A673 (cell line): ENCODE data around the gene TGFBR1. TPM values are rescaled to one million over a fixed set of nuclear protein-coding genes. Genes with fewer than 3 reads are reported as not detected.

Experiments
- BruUV-seq: library from RNA; stranded (reverse); fragments of 400-500 nt; replicated peaks from 2 replicates; lab custom pipeline; 2021; lab: Mats Ljungman, UMichigan
- CTCF ChIA-PET: fragments of 300-600 bp; sonication (Branson Sonifier 250); formaldehyde crosslinking; loops from one replicate; lab custom pipeline; 2022; ENCODE audit warnings: antibody characterized with exemption; lab: Charles Lee
- POLR2A ChIA-PET: fragments of 300-600 bp; sonication (Branson Sonifier 250); formaldehyde crosslinking; loops from one replicate; lab custom pipeline; 2022; ENCODE audit warnings: antibody characterized with exemption; ENCODE audit not compliant: low non-redundant PET; lab: Charles Lee
- DNase-seq: peaks from one replicate; pipeline ENCODE4 v3.0.0-alpha.2; 2015; ENCODE audit warnings: low spot score
- H3K27ac ChIP-seq: fragments of 200-600 bp; sonication (generic); 2 replicates; pipeline ENCODE4 v1.5.1; 2016; ENCODE audit warnings: mixed run types, low read depth, mild to moderate bottlenecking, mixed read lengths, antibody characterized with exemption, low read length; ENCODE audit not compliant: poor library complexity, severe bottlenecking
- H3K27me3 ChIP-seq: fragments of 200-600 bp; sonication (generic); replicated peaks from 2 replicates; pipeline ENCODE4 v1.6.1; 2017; ENCODE audit warnings: mixed run types, low read depth, mild to moderate bottlenecking, mixed read lengths, antibody characterized with exemption, low read length; ENCODE audit not compliant: insufficient read depth, poor library complexity
- H3K36me3 ChIP-seq: fragments of 200-600 bp; sonication (generic); 2 replicates; pipeline ENCODE4 v1.6.1; 2016; ENCODE audit warnings: mixed run types, mild to moderate bottlenecking, mixed read lengths, antibody characterized with exemption, low read length; ENCODE audit not compliant: insufficient read depth, poor library complexity, severe bottlenecking
- H3K4me1 ChIP-seq: fragments of 200-600 bp; sonication (generic); 2 replicates; pipeline ENCODE4 v1.6.1; 2017; ENCODE audit warnings: mixed run types, mild to moderate bottlenecking, mixed read lengths, antibody characterized with exemption, low read length; ENCODE audit not compliant: insufficient read depth, poor library complexity, severe bottlenecking
- H3K4me3 ChIP-seq: fragments of 200-600 bp; sonication (generic); 2 replicates; pipeline ENCODE4 v1.5.1; 2016; ENCODE audit warnings: low read depth, mixed run types, mild to moderate bottlenecking, mixed read lengths, low read length; ENCODE audit not compliant: poor library complexity, severe bottlenecking
- H3K9me3 ChIP-seq: fragments of 200-600 bp; sonication (generic); 2 replicates; pipeline ENCODE4 v1.6.1; 2016; ENCODE audit warnings: mixed run types, low read depth, mild to moderate bottlenecking, mixed read lengths, antibody characterized with exemption, low read length; ENCODE audit not compliant: poor library complexity, severe bottlenecking
- CTCF ChIP-seq: fragments of 300-800, 200-600 bp; sonication (generic); conservative IDR thresholded peaks from 2 replicates; pipeline ENCODE4 v1.5.1; 2017; ENCODE audit warnings: low read depth, mild to moderate bottlenecking, antibody characterized with exemption, low read length, moderate library complexity, mixed read lengths
- EZH2 ChIP-seq: fragments of 200-600 bp; sonication (generic); IDR thresholded peaks from 2 replicates; pipeline ENCODE4 v1.6.1; 2017; ENCODE audit warnings: borderline replicate concordance, low read depth, mild to moderate bottlenecking, mixed read lengths, antibody characterized with exemption, low read length; ENCODE audit not compliant: poor library complexity, severe bottlenecking
- intact Hi-C: fragments of 100-400 bp; cut with micrococcal nuclease; formaldehyde crosslinking; loops from one replicate; pipeline ENCODE4 v1.10.0; 2022; ENCODE audit not compliant: unreplicated experiment
- total RNA-seq: library from RNA; stranded (reverse); gene quantifications from 2 replicates; pipeline ENCODE4 v1.2.3, GENCODE V29; 2021

TGFBR1 gene
- total RNA-seq, 1 experiment from 2014 or later, result 3.5 TPM

- ChIA-PET POLR2A (no interaction called here), CTCF (no interaction called here)
- H3K4me1 ChIP-seq, result peaks cover 8% of the 10 kb centered on the region
These were observed 33.4 kb upstream of the TGFBR1 start for GRCh38 chr9:99071313-99072039.

GRCh38 chr9:99072040-99072394 is 32.9 kb upstream of the TGFBR1 start:
- intact Hi-C loops, result no loop called here
- ChIA-PET POLR2A (no interaction called here), CTCF (no interaction called here)
- Histone ChIP-seq H3K36me3 (no peaks in the 10 kb centered on the region), H3K9me3 (no peaks in the 10 kb centered on the region), H3K4me3 (no peak overlapping the region), H3K4me1 (peaks cover 8% of the 10 kb centered on the region), H3K27me3 (no peaks in the 10 kb centered on the region), H3K27ac (no peak overlapping the region)
- TF ChIP-seq EZH2, result no peak
- no peak for TF ChIP-seq CTCF
- DNase-seq, result no peak
- BruUV-seq, result no TSS peak

More at GRCh38 chr9:99071313-99072039, 33.4 kb upstream of the TGFBR1 start:
- no peak overlapping the region for H3K27ac ChIP-seq
- no peak overlapping the region for H3K4me3 ChIP-seq
- no TSS peak for BruUV-seq
- no peaks in the 10 kb centered on the region for H3K27me3 ChIP-seq
- no peaks in the 10 kb centered on the region for H3K9me3 ChIP-seq
- no peak for DNase-seq
- intact Hi-C loops, result no loop called here
- TF ChIP-seq CTCF (no peak), EZH2 (no peak)
- no peaks in the 10 kb centered on the region for H3K36me3 ChIP-seq

GRCh38 chr9:99073347-99073746 is 31.6 kb upstream of the TGFBR1 start:
- DNase-seq, result no peak
- Histone ChIP-seq H3K4me1 (peaks cover 8% of the 10 kb centered on the region), H3K27ac (no peak overlapping the region), H3K4me3 (no peak overlapping the region), H3K27me3 (no peaks in the 10 kb centered on the region), H3K9me3 (no peaks in the 10 kb centered on the region), H3K36me3 (no peaks in the 10 kb centered on the region)
- CTCF ChIA-PET, result interaction anchor here (0.7 kb wide), 1 partner anchor 1344 kb away, joined by 3 read pairs; no protein-coding TSS in a partner anchor
- BruUV-seq, result no TSS peak
- intact Hi-C loops, result no loop called here
- POLR2A ChIA-PET, result no interaction called here
- no peak for TF ChIP-seq EZH2
- no peak for TF ChIP-seq CTCF
